Activated naive CD8-positive, alpha-beta T cell treated with anti-CD3 and anti-CD28 coated beads, Interleukin-2, amount 10 ng/mL, durations not matched to agents 7 days and 5 days (primary cell): ENCODE measurements around the gene IGLL5. TPM values are rescaled to one million over a fixed set of nuclear protein-coding genes. Genes with fewer than 3 reads are reported as not detected.
A peak's percentile ranks its signal among the peaks of the same experiment; 100 is the strongest.

ENCODE experiments used
- ATAC-seq: fragments of 150-1000 bp; cut with Tn5 transposase; one replicate; pipeline ENCODE4 v1.10.0; 2021; ENCODE audit warnings: low read depth, moderate library complexity
- POLR2A ChIA-PET: fragments of 350-600 bp; sonication (Branson Sonifier 250); formaldehyde crosslinking; loops from one replicate; lab custom pipeline; 2021; ENCODE audit warnings: antibody characterized with exemption; lab: Charles Lee
- DNase-seq: peaks from one replicate; pipeline ENCODE4 v3.0.0; 2021
- H3K27ac Mint-ChIP-seq: one replicate; pipeline ENCODE4 v1.8.0; 2022; ENCODE audit warnings: mild to moderate bottlenecking, mixed read lengths
- H3K27me3 Mint-ChIP-seq: one replicate; pipeline ENCODE4 v1.8.0; 2022; ENCODE audit warnings: mild to moderate bottlenecking, moderate library complexity, mixed read lengths
- H3K36me3 Mint-ChIP-seq: one replicate; pipeline ENCODE4 v1.8.0; 2021; ENCODE audit warnings: mild to moderate bottlenecking, mixed read lengths
- H3K4me1 Mint-ChIP-seq: one replicate; pipeline ENCODE4 v1.8.0; 2021; ENCODE audit warnings: mixed read lengths
- H3K4me3 Mint-ChIP-seq: one replicate; pipeline ENCODE4 v1.8.0; 2022; ENCODE audit warnings: mild to moderate bottlenecking, moderate library complexity, mixed read lengths
- H3K9me3 Mint-ChIP-seq: one replicate; pipeline ENCODE4 v1.8.0; 2021; ENCODE audit warnings: mixed read lengths
- total RNA-seq, 2 experiments: library from RNA; stranded (reverse); gene quantifications; one replicate each; pipeline ENCODE4 v1.2.3, GENCODE V29; 2021

Gene IGLL5
- total RNA-seq, 2 experiments from 2014 or later, result not detected

DNA sequence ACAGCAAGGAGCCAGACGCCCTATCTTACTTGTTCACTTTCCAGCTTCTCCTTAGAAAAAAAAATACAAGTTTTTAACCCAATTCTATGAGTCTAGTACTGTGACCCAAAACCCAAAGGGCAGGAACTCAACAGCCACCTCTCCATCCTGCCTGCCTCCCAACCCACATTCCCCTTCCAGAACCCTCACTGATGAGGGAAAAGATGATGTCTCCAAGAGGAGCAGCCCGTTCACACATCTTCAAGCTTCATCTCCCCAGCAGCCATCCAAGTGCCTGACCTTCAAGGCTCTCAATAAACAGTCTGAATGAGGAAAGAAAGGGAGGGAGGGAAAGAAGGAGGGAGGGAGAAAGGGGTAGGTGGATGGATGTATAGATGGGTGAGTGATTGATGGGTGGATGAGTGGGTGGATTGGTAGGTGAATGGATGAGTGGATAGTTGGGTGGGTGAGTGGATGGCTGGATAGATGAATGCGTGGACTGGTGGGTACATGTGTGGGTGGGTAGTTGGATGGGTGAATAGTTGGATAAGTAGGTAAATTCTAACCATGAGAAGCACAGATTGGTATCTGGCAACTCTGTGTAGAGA lies 50.4 kb downstream of the IGLL5 start:
- H3K27ac Mint-ChIP-seq, result no peak overlapping the region
- no peaks in the 10 kb centered on the region for H3K9me3 Mint-ChIP-seq
- peaks cover 2% of the 10 kb centered on the region for H3K4me1 Mint-ChIP-seq
- no peak for ATAC-seq
- POLR2A ChIA-PET, result no interaction called here
- no peaks in the 10 kb centered on the region for H3K36me3 Mint-ChIP-seq
- H3K4me3 Mint-ChIP-seq, result no peak overlapping the region
- DNase-seq, result no peak
- peaks cover 20% of the 10 kb centered on the region for H3K27me3 Mint-ChIP-seq

- DNase-seq, result no peak
- H3K27ac Mint-ChIP-seq, result no peak overlapping the region
- ATAC-seq, result no peak
- no peaks in the 10 kb centered on the region for H3K9me3 Mint-ChIP-seq
- no peaks in the 10 kb centered on the region for H3K36me3 Mint-ChIP-seq
- H3K4me1 Mint-ChIP-seq, result peaks cover 2% of the 10 kb centered on the region
- POLR2A ChIA-PET, result no interaction called here
- no peak overlapping the region for H3K4me3 Mint-ChIP-seq
- peaks cover 20% of the 10 kb centered on the region for H3K27me3 Mint-ChIP-seq
Observed at GRCh38 chr22:22938672-22939587, 51.3 kb downstream of the IGLL5 start.

GRCh38 chr22:22939588-22940368 lies 52.2 kb downstream of the IGLL5 start:
- H3K36me3 Mint-ChIP-seq, result no peaks in the 10 kb centered on the region
- no peak for DNase-seq
- POLR2A ChIA-PET, result no interaction called here
- H3K27ac Mint-ChIP-seq, result no peak overlapping the region
- no peaks in the 10 kb centered on the region for H3K9me3 Mint-ChIP-seq
- no peak for ATAC-seq
- peaks cover 20% of the 10 kb centered on the region for H3K27me3 Mint-ChIP-seq
- peaks cover 2% of the 10 kb centered on the region for H3K4me1 Mint-ChIP-seq
- H3K4me3 Mint-ChIP-seq, result no peak overlapping the region

GRCh38 chr22:22940961-22941605 lies 53.5 kb downstream of the IGLL5 start:
- H3K4me1 Mint-ChIP-seq, result peaks cover 2% of the 10 kb centered on the region
- POLR2A ChIA-PET, result no interaction called here
- H3K27ac Mint-ChIP-seq, result no peak overlapping the region
- H3K36me3 Mint-ChIP-seq, result no peaks in the 10 kb centered on the region
- no peaks in the 10 kb centered on the region for H3K9me3 Mint-ChIP-seq
- no peak for DNase-seq
- no peak for ATAC-seq
- H3K27me3 Mint-ChIP-seq, result peaks cover 20% of the 10 kb centered on the region
- H3K4me3 Mint-ChIP-seq, result no peak overlapping the region

GRCh38 chr22:22941831-22942510 lies 54.4 kb downstream of the IGLL5 start:
- Mint-ChIP-seq H3K27ac (no peak overlapping the region), H3K9me3 (no peaks in the 10 kb centered on the region), H3K4me3 (no peak overlapping the region), H3K36me3 (no peaks in the 10 kb centered on the region), H3K4me1 (peaks cover 2% of the 10 kb centered on the region), H3K27me3 (peaks cover 23% of the 10 kb centered on the region)
- ATAC-seq (no peak), DNase-seq (no peak)
- POLR2A ChIA-PET, result no interaction called here

DNA sequence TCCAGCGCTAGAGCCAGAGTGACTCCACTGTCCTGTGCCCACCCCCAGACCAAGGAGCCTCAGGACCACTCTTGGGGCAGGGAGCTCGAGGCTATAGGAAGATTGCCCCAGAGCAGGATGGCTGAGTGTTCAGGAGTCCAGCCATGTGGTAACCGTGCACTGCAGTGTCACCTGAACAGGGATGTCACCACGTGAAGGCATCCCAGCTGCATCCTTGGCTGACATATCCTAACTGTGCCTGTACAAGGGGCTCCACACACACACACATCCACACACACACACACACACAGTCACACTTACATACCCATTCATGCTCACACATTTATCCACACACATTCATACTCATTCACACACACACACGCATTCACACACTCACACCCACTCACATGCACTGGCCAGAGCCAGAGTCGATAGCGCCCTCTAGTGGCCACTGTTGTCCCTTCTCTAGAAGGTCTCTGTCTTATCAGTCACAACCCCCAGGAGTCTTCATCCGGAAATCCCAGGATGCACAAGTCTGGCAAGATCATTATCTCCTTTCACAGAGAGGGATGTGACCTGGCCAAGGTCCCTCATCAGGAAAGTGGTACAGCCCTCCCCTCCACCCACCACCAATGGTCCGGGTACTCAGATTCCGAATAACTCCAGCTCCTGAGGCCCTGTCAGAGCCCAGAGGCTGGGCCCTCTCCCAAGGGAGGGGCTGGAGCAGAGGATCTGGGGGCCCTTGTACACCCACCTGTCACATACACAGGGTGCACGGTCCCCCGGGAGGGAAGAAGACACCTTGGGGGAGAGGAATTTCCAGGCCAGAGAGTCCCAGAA lies 55.1 kb downstream of the IGLL5 start:
- POLR2A ChIA-PET, result no interaction called here
- Mint-ChIP-seq H3K27ac (peak overlapping the region; percentile 33), H3K4me1 (peaks cover 2% of the 10 kb centered on the region), H3K4me3 (no peak overlapping the region), H3K27me3 (peaks cover 25% of the 10 kb centered on the region), H3K36me3 (no peaks in the 10 kb centered on the region), H3K9me3 (no peaks in the 10 kb centered on the region)
- DNase-seq (peak; percentile 55), ATAC-seq (peak; percentile 77)

DNA sequence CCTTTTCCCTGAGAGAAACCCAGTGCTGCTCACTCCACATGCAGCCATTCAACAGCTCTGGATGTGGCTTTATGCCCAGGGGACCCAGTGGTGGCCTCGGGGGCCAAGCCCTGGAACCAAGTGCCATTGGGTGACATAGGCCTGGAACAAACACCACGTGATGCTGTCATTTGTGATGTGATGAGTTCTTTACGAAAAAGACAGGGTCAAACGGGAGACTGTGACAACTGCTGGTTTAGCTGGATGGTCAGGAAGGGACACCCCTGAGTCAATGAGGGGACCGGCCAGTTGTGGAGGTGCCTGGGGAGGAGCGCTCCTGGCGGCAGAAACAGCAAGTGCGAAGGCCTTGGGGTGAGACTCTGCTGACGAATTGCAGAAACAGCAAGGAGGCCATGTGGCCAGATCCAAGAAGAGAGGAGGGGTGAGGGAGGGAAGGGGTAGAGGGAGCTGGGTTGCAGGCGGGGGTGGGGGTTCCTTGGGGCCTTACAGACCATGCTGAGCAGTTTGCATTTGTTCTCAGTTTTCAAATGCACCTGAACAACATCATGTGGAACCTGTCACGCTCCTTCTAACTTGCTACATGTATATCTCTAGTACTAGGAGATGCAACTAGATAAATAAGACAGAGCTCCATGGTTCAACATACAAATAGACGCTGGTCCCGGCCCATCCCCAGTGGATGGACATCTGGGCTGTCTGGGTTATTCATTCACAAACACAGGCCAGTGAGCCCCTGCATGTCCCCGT lies 56.1 kb downstream of the IGLL5 start:
- Mint-ChIP-seq H3K9me3 (no peaks in the 10 kb centered on the region), H3K36me3 (no peaks in the 10 kb centered on the region), H3K27ac (no peak overlapping the region), H3K4me1 (peaks cover 2% of the 10 kb centered on the region), H3K27me3 (peaks cover 17% of the 10 kb centered on the region), H3K4me3 (no peak overlapping the region)
- POLR2A ChIA-PET, result no interaction called here
- ATAC-seq (no peak), DNase-seq (no peak)

GRCh38 chr22:22944268-22944985 lies 56.8 kb downstream of the IGLL5 start:
- H3K4me1 Mint-ChIP-seq, result peaks cover 2% of the 10 kb centered on the region
- ATAC-seq, result no peak
- no peak overlapping the region for H3K27ac Mint-ChIP-seq
- POLR2A ChIA-PET, result interaction anchor here (0.7 kb wide), 1 partner anchor 8 kb away, joined by 3 read pairs; no protein-coding TSS in a partner anchor
- H3K4me3 Mint-ChIP-seq, result no peak overlapping the region
- DNase-seq, result no peak
- H3K27me3 Mint-ChIP-seq, result peaks cover 13% of the 10 kb centered on the region
- H3K36me3 Mint-ChIP-seq, result no peaks in the 10 kb centered on the region
- H3K9me3 Mint-ChIP-seq, result no peaks in the 10 kb centered on the region

- Mint-ChIP-seq H3K4me1 (peaks cover 2% of the 10 kb centered on the region), H3K9me3 (no peaks in the 10 kb centered on the region), H3K36me3 (no peaks in the 10 kb centered on the region), H3K27ac (no peak overlapping the region), H3K4me3 (no peak overlapping the region), H3K27me3 (peaks cover 13% of the 10 kb centered on the region)
- no peak for ATAC-seq
- POLR2A ChIA-PET, result interaction anchor here (0.7 kb wide), 1 partner anchor 9 kb away, joined by 3 read pairs; no protein-coding TSS in a partner anchor
- no peak for DNase-seq
Observed at GRCh38 chr22:22945195-22945594, 57.6 kb downstream of the IGLL5 start.
